Activated CD8-positive, alpha-beta memory T cell treated with anti-CD3 and anti-CD28 coated beads, Interleukin-2, amount 50 U/mL, for 1 hour (primary cell): ENCODE measurements around the gene SNX1.

ENCODE experiments used
- DNase-seq: peaks from one replicate; pipeline ENCODE4 v3.0.0-alpha.2; 2020; ENCODE audit errors: extremely low read depth

SNX1 gene

DNA sequence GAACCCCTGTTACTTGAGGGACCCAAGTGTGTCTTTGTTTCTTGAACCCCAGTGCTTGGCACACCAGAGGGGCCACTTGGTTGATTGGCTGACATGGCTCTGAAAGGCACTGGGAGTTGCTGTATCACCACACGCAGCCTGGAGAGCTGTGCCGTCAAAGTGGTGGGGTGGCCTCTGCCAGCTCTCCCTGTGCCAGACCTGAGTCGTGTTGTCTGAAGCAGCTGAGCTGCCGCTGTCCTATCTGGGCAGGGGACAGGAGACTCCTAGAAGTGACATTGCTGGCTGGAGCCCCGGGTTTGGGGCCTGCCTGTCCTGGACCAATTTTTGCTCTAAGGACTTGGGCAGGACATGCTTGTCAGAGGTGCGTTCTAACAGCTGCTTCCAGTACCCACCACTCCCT is 50.3 kb downstream of the SNX1 start:
- no peak for DNase-seq

DNA sequence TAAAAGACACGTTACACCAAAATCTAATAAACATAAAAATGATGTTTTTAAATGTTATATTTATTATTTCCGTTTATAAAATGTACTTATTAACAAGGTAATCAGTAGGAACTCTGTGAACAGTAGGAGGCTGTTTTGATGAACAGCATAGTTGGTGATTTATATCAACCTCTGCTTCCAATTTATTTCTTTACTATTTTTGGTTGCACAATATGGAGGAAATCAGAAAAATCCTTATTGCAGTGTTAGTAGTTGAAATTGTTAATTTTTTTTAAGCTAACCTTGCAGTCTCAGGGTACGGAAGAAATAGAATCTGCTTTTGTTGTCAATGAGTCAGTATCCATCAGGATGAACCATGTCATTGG is 50.7 kb downstream of the SNX1 start:
- no peak for DNase-seq

DNA sequence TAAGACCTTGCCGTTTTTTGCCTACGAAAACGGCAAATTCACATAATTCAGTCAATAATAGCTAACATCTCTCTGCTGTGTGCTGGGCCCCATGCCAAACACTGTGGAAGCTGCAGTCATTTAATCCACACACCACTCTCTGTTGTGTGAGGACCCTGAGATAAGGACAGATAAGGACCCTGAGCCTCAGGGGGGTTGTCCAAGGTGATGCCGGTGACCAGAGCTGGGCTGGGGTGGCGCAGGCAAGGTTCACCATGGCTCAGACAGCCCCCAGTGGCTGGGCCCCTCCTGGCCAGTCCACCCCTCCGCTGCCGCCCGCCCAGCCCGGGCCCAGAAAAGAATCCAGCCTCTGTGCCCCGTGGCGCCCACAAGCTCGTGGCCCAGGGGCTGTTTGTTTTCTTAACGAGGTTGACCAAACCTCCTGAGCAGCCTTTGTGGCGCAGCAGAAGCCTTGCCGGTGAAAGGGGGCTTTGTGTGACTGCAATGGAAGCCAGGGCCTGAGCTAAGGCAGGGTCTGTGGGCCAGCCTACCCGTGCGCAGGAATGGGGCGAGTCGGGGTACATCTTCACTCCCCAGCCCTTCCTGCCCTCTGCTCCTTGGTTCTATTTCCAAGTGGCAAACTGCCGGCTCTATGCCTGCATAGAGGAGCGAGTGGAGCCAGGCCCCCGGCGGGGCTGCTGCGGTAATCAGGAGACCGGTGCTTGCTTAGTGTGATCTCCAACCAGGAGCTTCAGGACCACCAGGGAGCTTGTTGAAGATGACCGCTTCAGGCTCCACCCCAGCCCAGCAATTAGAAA is 51.3 kb downstream of the SNX1 start:
- no peak for DNase-seq

DNA sequence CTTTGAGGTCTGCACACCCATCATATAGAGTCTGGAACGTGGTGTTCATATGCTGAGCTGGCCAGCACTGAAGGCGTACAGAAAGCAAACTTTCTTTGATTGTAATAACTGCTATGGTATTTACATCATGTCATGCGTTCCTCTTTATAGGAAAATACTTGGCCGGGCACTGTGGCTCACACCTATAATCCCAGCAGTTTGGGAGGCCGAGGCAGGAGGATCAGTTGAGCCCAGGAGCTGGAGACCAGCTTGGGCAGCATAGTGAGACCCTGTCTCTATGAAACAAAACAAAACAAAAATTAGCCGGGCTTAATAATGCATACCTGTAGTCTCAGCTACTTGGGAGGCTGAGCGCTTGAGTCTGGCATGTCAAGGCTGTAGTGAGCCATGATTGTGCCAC is 52.4 kb downstream of the SNX1 start:
- no peak for DNase-seq

DNA sequence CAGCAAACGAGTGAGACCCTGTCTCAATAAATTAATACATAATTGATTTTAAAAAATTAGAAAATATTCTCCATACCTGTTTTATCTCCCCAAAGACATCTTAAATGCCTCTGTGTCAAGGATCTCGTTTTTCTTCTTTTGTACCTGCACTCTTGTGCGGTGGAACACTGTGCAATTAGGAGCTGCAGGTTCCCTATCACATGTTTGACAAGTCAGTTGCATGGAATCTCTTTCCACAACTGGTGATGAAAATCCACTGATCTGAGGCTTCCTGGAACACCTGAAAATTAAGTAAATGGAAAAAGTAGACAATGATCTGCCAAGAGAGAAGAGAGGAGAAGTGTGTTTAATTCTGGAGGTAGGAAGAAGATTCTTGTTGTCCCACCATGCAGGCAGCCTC is 52.8 kb downstream of the SNX1 start:
- DNase-seq: no peak

DNA sequence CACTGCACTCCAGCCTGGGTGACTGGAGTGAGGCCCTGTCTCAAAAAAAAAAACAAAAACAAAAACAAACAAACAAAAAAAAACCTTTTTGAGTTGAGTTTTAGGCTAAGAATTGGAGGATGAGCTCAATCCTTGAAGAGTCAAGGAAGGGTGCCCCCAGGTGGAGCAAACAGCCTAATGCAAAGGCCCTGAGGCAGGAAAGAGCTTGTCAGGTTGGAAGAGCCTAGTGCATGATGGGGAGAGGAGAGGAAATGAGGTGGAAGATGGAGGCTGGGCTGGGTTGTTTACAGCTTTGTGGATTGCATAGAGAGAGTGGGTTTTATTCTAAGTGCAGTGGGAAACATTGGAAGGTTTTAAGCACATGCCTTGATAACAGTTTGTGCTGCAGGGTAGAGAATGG is 53.6 kb downstream of the SNX1 start:
- no peak for DNase-seq

DNA sequence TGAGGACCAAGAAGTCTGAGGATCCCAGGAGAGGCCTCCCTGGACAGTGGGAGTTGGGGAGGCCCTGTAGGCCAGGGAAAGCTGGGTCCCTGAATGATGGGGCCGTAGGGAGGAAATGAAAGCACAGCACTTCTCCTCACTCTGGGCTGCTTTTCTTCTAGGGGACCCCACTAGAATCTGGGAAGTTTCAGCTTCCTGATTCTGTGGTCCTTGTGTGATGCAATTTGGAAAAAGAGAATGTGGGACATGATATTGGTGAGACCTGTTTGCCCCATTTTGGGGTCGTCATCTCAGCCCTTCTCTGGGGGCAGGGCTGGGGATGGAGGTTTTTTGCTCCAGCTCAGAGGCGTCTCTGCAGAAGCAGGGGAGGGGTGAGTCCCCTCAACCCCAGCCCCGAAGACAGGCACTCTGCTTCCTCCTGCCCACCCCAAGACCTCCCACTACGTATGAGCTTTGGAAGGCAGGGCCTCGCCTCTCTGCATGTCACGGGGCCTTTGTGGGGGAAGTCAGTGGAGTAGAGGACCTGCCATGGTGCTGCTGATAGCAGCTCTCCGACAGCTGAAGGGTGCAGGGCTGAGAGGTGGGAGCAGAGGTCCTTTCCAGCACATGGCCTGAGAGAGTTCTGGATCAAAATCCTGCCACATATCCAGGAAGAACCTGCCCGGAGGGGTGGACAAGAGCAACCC is 54.3 kb downstream of the SNX1 start:
- DNase-seq: no peak

DNA sequence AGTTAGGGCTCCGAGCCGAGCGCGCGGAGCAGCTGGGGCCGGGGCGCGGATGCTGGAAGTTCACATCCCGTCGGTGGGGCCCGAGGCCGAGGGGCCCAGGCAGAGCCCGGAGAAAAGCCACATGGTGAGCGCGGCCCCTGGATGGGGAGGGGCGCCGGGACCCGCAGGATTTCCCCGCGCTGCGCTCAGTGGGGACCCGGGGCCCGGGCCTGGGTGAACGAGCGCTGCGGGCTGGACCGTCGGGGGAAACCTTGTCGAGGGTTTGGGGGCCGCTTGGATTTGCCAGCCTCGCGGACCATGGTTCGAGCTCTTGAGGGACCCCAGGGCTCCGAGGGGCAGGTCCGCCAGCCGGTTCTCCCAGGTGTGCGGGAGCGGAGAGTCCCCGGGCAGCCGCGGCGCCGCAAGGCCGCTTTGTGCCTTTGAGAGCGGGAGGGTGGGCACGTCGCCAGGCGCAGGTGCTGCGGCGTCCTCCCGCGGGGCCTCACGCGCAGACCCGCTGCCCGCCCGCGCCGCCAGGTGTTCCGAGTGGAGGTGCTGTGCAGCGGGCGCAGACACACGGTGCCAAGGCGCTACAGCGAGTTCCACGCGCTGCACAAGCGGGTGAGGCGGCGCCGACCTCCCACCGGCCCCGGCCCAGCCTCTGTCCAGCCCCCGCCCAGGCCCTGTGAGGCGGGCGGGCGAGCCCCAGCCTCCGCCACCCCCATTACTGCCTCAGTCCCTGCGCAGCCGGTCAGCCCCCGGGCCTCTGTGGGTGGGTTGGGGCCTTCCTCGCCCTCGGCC is 56.1 kb downstream of the SNX1 start, which contains the start of gene SNX22:
Gene SNX22, plus strand, starts transcription at position 5 of the 780 bp plus-strand sequence. Its CDS starts 45 bp downstream, at position 50.
- no peak for DNase-seq

DNA sequence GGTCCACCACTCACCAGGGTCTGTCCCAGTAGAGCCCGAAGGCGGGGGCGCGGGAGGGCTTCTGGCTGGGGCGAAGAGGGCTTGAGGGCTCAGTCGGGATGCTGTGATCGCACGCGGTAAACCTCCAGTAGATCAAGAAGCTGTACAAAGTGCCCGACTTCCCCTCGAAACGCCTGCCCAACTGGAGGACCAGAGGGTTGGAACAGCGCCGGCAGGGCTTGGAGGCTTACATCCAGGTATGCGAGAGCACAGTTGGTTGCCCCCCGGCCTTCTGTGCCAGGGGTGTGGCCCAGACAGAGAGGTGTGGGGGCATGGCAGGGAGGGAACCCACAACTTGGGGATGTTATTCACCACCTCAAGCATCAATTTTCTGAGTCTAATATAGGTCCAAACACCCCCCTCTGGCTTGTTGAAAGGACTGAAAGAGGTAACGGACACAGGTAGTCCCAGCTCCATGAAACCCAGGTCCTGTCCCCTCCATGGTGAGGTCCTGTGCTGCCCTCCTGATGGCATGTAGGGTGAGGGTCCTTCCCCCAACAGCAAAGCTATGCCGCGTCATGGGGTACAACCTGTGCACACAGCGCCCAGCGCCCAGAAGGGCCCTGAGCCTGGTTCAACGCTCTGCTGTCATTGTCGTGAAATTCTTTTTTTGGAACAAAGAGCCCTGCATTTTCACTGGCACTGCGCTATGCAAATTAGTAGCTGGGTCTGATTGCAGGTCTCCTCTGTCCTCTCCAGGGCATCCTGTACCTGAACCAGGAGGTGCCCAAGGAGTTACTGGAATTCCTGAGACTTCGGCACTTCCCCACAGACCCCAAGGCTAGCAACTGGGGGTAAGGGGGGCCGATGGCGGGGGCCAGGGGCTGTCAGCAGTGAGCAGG is 57.0 kb downstream of the SNX1 start:
- no peak for DNase-seq

DNA sequence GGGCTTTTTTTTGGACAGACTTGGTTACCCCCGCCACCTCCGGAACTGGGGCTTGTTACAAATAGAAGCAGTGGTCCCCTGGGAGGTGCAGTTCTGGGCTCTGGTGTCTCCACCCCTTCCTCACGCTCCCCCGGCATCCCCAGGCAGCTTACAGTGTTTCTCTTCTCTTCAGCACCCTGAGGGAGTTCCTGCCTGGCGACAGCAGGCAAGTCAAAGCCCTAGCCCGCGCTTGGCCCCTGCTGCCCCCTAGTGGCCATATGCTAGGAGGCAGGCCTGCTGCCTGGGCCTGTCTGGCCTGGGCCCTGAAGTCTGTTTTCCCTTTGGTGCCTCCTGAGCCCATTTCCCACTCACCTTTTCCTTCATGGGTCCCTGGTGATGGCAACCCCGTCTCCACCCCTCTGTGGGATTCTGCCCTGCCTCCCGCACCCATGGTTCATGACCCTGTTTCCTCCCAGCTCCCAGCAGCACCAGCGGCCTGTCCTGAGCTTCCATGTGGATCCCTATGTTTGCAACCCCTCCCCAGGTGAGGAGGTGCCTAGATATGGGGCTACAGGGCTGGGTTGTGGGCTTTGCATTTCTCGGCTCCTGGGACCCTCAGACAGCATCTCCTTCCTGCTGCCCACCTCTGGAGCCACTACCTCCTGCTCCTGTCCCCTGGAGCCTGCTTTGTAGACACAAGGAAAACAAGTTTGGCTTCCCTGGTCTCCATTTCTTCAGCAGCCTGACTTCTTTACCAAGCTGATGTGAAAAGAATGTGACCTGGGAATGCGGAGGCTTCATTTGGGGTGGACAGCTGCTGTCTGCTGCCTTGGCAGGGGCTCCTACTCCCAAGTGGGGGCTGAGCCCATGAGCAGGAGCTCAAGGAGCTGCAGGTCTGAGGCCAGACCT is 57.9 kb downstream of the SNX1 start:
- DNase-seq: peak; percentile 66

DNA sequence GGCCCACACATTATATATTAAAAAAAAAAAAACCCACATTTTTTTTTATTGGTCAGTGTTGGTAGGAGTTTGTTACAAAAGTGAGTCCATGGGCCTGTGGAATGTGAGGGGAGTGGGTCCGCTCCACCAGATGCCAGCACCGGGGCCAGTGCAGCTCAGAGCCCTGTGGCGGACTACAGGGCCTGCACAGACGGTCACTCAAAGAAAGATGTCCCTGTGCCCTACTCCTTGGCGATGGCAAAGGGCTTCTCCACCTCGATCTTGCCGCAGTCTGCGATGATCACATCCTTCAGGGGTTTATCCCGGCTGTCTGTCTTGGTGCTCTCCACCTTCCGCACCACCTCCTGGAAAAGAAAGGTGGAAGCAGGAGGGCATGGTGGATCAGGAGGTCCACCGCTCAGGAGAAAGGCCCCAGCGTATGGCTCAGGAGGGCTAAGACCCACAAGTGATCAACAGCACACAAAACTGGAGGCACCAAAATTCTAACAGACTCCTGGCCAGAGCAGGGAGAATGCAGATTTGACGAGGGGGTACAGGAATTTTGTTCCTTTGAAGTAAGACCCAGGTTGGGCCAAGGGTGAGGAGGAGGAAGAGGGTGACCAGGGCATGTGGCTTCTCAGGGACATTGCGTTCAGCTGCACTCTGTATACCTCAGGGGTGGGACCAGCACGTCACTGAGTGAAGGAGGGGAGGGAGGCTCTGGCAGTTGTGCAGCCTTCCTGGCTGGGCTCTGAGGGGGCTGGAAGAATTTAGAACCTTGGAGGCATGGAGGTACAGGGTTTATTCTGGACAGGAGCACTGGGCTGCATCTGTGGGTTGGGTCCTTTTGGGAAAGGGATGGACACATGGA is 60.2 kb downstream of the SNX1 start:
- DNase-seq: no peak

DNA sequence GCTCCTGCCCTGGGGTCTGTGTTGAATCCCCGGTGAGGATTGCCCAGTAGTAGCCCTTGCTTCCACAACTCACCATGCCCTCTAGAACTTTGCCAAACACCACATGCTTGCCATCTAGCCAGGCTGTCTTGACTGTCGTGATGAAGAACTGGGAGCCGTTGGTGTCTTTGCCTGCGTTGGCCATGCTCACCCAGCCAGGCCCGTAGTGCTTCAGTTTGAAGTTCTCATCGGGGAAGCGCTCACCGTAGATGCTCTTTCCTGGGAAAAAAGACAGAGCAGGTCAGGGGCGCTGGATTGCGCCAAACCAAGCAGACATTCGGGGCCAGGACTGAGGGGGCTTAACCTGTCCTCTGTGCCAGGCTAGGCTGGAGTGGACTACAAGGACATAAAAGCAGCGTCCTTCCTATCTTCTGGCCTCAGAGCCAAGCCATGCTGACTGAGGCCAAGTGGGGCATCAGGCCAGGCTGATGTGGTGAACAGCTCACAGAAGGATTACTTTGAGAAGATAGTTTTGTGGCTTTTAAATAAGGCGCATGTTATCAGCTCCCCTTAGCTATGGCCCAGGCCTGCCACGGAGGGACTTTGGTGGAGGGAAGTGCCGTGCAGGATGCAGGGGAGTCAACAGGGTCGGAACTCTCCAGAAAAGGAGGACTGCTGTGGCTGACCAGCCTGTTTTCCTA is 61.0 kb downstream of the SNX1 start:
- no peak for DNase-seq

DNA sequence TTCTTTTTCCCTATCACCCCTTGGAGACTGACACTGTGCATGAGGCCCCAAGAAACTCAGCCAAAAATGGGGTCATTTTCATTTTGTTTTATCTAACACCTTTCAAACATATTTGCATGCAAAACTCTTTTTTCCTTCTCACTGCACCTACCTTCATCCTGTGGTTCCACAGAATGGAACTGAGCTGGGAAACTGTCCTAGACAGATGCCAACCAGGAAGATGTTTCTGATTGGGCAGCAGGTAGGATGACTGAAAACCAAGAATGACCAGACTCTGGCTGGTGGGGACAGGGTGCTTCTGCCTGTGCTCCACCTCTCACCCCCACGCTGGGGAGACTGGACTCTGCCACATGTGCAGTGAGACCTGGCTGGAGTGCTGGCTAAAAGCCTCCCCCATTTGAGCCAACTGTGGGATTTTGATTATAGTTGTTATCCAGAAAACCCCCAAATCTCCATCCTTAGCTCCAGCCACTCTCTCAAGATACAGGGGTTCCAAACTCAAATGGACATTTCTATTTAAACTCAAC is 61.9 kb downstream of the SNX1 start:
- DNase-seq: no peak

DNA sequence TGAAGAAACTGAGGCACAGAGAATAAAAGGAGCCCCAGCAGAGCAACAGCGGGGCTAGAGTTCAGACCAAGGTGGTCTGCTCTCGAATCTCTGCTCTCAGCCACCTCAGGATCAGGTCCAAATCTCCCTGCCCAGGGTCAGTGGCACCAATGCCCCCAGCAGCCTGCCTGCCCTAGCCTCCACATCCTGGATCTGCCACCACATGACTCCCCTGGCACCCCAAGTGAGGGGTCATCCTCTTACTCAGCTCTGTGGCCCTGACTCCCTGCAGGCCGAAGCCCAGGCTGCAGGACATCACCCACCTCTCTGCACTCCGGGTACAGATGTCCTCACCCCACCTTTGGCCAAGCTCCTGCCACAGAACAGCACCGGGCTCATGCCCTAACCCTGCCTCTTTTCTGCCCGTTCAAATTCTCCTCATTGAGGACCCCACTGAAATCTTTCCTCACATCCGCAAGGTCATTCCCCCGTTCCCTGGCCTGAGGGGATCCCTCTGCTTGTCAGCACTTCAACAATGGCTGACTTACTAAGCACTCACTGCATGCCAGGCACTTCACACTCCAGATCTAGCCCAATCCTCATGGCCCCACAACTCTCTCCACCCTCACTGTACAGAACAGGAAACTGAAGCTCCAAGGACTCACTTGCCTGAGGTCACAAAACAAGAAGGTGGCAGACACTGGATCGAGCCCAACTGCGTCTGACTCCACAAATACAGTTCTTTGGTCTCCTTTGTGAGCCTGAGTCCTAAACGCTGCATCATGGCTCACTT is 62.8 kb downstream of the SNX1 start:
- no peak for DNase-seq

DNA sequence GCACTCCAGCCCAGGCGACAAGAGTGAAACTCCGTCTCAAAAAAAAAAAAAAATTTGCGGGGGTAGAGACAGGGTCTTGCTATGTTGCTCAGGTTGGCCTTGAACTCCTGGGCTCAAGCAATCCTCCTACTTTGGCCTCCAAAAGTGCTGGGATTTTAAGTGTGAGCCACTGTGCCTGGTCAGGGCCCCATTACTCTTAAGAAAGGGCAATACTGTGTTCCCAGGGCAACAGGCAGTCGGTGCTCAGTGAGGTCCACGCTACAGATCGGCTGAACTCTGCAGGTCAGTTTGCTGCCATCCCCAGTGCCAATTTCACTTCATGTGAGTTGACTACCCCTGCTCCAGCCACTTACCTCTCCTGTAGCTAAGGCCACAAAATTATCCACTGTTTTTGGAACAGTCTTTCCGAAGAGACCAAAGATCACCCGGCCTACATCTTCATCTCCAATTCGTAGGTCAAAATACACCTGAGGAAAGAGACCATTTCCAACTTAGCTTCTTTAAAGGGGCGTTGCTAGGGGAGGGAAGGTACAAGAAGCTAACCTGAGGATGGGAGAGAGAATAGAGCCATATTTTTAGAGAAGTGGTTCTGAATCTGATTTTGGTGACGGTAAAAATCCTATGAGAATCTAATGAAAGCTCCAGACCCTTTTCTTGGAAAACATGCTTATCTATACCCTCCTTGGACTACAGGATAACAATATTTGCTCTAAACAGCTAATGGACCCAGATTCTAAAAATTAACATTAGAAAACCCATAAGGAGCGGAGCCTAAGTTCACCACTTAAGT is 66.1 kb downstream of the SNX1 start:
- no peak for DNase-seq

DNA sequence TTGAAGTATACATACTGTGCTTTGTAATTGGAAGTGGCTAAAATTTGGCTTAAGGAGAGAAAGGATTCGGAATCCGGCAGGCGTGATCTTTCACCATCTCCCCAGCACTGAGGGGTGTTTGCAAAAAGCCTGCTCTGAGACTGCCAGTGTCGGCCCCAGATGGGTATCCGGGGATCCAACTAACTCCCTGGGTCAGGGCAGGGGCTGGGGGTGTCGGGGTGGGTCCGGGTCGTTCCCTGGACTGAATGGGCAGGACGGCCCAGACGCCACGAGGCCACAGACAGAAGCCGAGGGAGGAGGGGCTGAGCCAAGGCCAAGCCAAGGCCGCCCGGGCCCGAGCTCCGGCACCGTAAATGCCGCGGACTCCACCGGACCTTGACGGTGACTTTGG is 66.7 kb downstream of the SNX1 start:
- DNase-seq: no peak
